Peyer's patch (tissue), 4 donors: ENCODE data around the gene P2RX2.

ENCODE experiments used
- POLR2A ChIP-seq, 2 donors: fragments of 450-650 bp; IDR thresholded peaks; one replicate each; pipeline ENCODE4 v1.5.1; 2017; ENCODE audit warnings: antibody characterized with exemption in 2 of 2, mild to moderate bottlenecking in 2 of 2, moderate library complexity in 2 of 2
- TF ChIP-seq, protein P1 (sequence below), 6 experiments: fragments of 450-650 bp in 4 of 6; fragments of 200-600 bp in 2 of 6; sonication (generic) in 1 of 6; IDR thresholded peaks; one replicate each; pipeline ENCODE4 v1.5.1; 2017 to 2019; ENCODE audit warnings: antibody characterized with exemption in 6 of 6, mild to moderate bottlenecking in 3 of 6, moderate library complexity in 1 of 6

DNA sequence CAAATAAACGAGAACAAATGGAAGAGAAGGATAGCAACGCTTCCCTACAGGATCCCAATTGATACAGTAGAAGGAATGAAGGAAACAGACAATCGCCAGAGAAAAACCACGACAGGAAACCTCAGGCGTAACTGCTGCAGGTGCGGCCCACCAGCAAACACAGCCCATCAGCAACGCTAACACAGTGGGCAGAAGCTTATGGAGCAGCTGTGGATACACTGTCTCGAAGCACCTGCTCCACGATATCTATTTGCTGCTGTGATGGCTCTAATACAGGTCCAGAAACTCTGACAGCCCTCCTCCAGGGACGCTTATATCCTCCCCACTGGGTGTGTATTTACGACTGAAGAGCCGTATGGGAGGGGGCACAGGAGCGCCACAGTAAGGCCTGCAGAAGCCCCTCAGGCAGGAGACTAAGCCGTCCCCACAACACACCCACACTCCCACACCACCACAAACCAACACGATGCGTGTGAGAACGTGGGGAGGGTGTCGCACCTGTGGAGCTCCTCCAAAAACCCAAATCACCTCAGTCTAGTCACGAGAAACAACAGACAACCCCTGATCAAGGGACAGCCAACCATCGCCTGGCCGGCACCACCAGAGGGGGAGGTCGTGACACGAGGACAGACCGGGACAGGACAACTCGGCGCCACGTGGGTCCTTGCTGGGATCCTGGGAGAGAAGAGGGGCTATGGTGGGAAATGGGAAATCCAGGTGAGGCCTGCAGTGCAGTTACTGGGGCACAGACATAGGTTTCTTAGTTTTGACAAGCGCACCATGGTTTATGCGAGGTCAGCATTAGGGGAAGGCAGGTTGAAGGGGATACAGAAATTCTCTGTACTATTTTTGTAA is 44.6 kb downstream of the P2RX2 start:
- TF ChIP-seq POLR2A (IDR thresholded peaks at IDR 0.05) = no peak
- TF ChIP-seq, protein P1, sequence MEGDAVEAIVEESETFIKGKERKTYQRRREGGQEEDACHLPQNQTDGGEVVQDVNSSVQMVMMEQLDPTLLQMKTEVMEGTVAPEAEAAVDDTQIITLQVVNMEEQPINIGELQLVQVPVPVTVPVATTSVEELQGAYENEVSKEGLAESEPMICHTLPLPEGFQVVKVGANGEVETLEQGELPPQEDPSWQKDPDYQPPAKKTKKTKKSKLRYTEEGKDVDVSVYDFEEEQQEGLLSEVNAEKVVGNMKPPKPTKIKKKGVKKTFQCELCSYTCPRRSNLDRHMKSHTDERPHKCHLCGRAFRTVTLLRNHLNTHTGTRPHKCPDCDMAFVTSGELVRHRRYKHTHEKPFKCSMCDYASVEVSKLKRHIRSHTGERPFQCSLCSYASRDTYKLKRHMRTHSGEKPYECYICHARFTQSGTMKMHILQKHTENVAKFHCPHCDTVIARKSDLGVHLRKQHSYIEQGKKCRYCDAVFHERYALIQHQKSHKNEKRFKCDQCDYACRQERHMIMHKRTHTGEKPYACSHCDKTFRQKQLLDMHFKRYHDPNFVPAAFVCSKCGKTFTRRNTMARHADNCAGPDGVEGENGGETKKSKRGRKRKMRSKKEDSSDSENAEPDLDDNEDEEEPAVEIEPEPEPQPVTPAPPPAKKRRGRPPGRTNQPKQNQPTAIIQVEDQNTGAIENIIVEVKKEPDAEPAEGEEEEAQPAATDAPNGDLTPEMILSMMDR (IDR thresholded peaks at IDR 0.05) = no peak
